GM06990 (cell line): ENCODE results near the gene ZNF652.

Source experiments
- DNase-seq: peaks from one replicate; pipeline ENCODE4 v3.0.0-alpha.2; 2011; ENCODE audit not compliant: insufficient read length; ENCODE audit errors: extremely low read depth
- H3K27me3 ChIP-seq: replicated peaks from 2 replicates; pipeline ENCODE4 v1.6.0; 2011; ENCODE audit warnings: low read length; ENCODE audit not compliant: control insufficient read depth, insufficient read depth
- H3K36me3 ChIP-seq: 2 replicates; pipeline ENCODE4 v1.5.1; 2011; ENCODE audit warnings: low read length; ENCODE audit not compliant: control insufficient read depth, insufficient read depth
- H3K4me3 ChIP-seq: replicated peaks from 2 replicates; pipeline ENCODE4 v1.5.1; 2011; ENCODE audit warnings: low read depth, mild to moderate bottlenecking, control low read depth, low read length
- CTCF ChIP-seq: IDR thresholded peaks from 2 replicates; pipeline ENCODE4 v1.5.1; 2011; ENCODE audit warnings: low read length, control low read depth, mild to moderate bottlenecking, inconsistent platforms; ENCODE audit not compliant: insufficient read depth, poor library complexity, severe bottlenecking

ZNF652 gene

GRCh38 chr17:49359990-49360795 is 1.9 kb downstream of the ZNF652 start:
- no peak for TF ChIP-seq CTCF
- no peak for DNase-seq
- peak overlapping the region; percentile 89 for H3K4me3 ChIP-seq
- H3K36me3 ChIP-seq: no peaks in the 10 kb centered on the region
- H3K27me3 ChIP-seq: no peaks in the 10 kb centered on the region

GRCh38 chr17:49358641-49359247 is 3.3 kb downstream of the ZNF652 start:
- peak overlapping the region; percentile 27; the same call in 1 of the 2 replicates for H3K4me3 ChIP-seq

GRCh38 chr17:49357516-49357915 is 4.5 kb downstream of the ZNF652 start:
- no peak for DNase-seq

More at GRCh38 chr17:49358641-49359247, 3.3 kb downstream of the ZNF652 start:
- Histone ChIP-seq H3K36me3 (no peaks in the 10 kb centered on the region), H3K27me3 (no peaks in the 10 kb centered on the region)
- TF ChIP-seq CTCF: no peak
- peak; percentile 24 for DNase-seq

GRCh38 chr17:49356320-49356719 is 5.7 kb downstream of the ZNF652 start:
- no peak for DNase-seq
- no peak for TF ChIP-seq CTCF
- Histone ChIP-seq H3K27me3 (no peaks in the 10 kb centered on the region), H3K36me3 (no peaks in the 10 kb centered on the region), H3K4me3 (no peak overlapping the region)

More at GRCh38 chr17:49357516-49357915, 4.5 kb downstream of the ZNF652 start:
- no peak for TF ChIP-seq CTCF
- Histone ChIP-seq H3K4me3 (no peak overlapping the region), H3K27me3 (no peaks in the 10 kb centered on the region), H3K36me3 (no peaks in the 10 kb centered on the region)

- no peak for TF ChIP-seq CTCF
- no peak for DNase-seq
- H3K4me3 ChIP-seq: no peak overlapping the region
- no peaks in the 10 kb centered on the region for H3K27me3 ChIP-seq
- H3K36me3 ChIP-seq: no peaks in the 10 kb centered on the region
Observed at GRCh38 chr17:49353607-49354006, 8.4 kb downstream of the ZNF652 start.
